ENCODE data around the gene RPRM.
"Not testable (repeated sequence)": the region's sequence is repeated elsewhere in the genome, so short reads cannot be mapped to it uniquely, and the experiment has no call there.

The RPRM gene

GRCh38 chr2:153478289-153479261 lies at the start of gene RPRM:
RPRM (minus strand) TSS chr2:153478762; CDS start chr2:153478565, 197 bp downstream.
- DNase-seq = peak; percentile 94

GRCh38 chr2:153519257-153519875 lies 40.8 kb upstream of the RPRM start:
- DNase-seq = peak; percentile 84

GRCh38 chr2:153512331-153512730 lies 33.8 kb upstream of the RPRM start:
- no peak for DNase-seq

- no peak for DNase-seq
These were observed 32.4 kb upstream of the RPRM start for GRCh38 chr2:153510996-153511395.

GRCh38 chr2:153509133-153509532 lies 30.6 kb upstream of the RPRM start:
- no peak for DNase-seq

- DNase-seq = not testable (repeated sequence)
These were observed 27.9 kb upstream of the RPRM start for GRCh38 chr2:153506499-153506898.

- DNase-seq = no peak
These were observed 20.9 kb upstream of the RPRM start for GRCh38 chr2:153499439-153499838.

GRCh38 chr2:153497938-153498629 lies 19.5 kb upstream of the RPRM start:
- DNase-seq = no peak

- no peak for DNase-seq
These were observed 17.2 kb upstream of the RPRM start for GRCh38 chr2:153495725-153496124.

- DNase-seq = no peak
These were observed 9.5 kb upstream of the RPRM start for GRCh38 chr2:153488072-153488471.

GRCh38 chr2:153487448-153487847 lies 8.9 kb upstream of the RPRM start:
- no peak for DNase-seq

- no peak for DNase-seq
These were observed 1.0 kb upstream of the RPRM start for GRCh38 chr2:153479573-153479972.

- peak; percentile 64 for DNase-seq
These were observed 800 bp downstream of the RPRM start for GRCh38 chr2:153477636-153478288.

GRCh38 chr2:153476816-153477635 lies 1.5 kb downstream of the RPRM start:
- DNase-seq = peak; percentile 88

- no peak for DNase-seq
These were observed 2.1 kb downstream of the RPRM start for GRCh38 chr2:153476491-153476815.

- no peak for DNase-seq
These were observed 3.6 kb downstream of the RPRM start for GRCh38 chr2:153474876-153475435.

- DNase-seq = peak; percentile 98
These were observed 4.2 kb downstream of the RPRM start for GRCh38 chr2:153474407-153474806.

GRCh38 chr2:153470867-153471266 lies 7.7 kb downstream of the RPRM start:
- no peak for DNase-seq

- DNase-seq = no peak
These were observed 14.2 kb downstream of the RPRM start for GRCh38 chr2:153464395-153464794.

- no peak for DNase-seq
These were observed 16.2 kb downstream of the RPRM start for GRCh38 chr2:153462338-153462859.

- no peak for DNase-seq
These were observed 17.1 kb downstream of the RPRM start for GRCh38 chr2:153461453-153461852.

- no peak for DNase-seq
These were observed 22.7 kb downstream of the RPRM start for GRCh38 chr2:153455861-153456260.
